AG09319 (cell line): ENCODE measurements around the gene EBF3.

Experiments
- DNase-seq: peaks from one replicate; pipeline ENCODE4 v3.0.0-alpha.2; 2010; ENCODE audit warnings: low read depth; ENCODE audit errors: extremely low read depth
- CTCF ChIP-seq: IDR thresholded peaks from 2 replicates; pipeline ENCODE4 v1.5.1; 2011; ENCODE audit warnings: low read depth, mild to moderate bottlenecking, inconsistent platforms, low read length, moderate library complexity

The EBF3 gene

DNA sequence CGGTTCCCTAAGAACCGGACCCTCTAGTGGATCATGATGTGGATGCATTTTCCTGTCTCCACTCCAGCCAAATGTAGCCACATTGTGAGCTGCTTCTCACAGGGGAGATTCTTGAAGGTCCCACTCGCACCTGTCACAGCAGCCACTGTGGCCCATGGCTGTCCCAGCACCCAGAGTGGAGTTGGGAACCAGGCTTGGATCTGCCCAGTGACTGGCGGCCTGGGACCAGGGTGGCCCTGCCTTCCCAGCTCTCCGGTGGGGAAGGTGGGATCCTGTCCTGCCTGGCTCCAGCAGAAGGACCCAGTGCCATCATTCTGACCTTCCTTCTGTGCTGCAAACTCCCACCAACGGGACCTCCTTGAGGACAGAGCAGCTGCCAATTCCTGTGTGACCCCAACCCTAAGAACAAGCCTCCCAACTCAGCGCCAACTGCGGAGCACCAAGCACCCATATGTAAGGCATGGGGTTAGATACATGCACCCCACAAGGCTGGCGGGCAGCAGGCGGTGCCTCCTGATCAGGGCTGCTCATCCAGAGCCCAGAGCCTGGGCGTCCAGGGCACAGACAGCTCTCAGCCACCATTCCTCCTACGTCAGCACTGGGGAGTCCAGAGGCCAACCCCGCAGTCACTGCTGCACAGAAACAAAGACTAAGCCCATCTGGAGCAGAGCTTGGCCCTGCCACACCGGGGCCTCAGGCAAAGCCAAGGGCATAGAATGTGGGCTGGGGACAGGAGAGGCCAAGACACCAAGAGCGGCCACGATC lies 28.8 kb downstream of the EBF3 start:
- DNase-seq = no peak
- no peak for TF ChIP-seq CTCF

- DNase-seq = no peak
- no peak for TF ChIP-seq CTCF
These were observed 29.7 kb downstream of the EBF3 start for GRCh38 chr10:129934196-129934925.

DNA sequence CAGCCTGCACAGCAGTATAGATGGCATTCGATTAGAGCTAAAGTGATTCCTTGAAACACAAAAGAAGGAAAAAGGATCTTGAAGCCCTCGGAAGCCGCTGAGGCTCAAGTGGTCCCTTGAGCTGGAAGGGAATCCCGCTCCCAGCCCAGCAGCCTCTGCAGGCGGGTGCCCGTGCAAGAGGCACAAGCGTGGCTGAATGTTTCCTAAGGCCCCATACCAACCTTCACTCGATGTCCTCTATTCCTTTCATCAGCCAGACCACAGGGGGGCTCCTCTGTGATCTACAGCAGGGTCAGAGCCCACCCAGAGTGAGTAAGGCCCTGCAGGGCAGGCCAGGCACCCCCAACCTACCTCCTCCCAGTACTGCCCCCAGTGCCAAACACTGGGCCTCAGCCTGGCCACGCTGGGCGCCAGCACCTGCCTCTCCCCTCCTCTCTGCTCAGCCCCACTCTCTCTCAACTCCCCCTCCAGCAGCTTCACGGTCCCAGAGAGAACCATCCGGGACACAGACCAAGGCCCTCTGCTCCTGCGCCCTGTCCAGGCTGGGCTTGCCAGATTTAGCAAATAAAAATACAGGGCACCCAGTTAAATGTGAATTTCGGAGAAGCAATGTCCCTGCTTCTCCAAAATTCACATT lies 30.5 kb downstream of the EBF3 start:
- DNase-seq = no peak
- no peak for TF ChIP-seq CTCF

DNA sequence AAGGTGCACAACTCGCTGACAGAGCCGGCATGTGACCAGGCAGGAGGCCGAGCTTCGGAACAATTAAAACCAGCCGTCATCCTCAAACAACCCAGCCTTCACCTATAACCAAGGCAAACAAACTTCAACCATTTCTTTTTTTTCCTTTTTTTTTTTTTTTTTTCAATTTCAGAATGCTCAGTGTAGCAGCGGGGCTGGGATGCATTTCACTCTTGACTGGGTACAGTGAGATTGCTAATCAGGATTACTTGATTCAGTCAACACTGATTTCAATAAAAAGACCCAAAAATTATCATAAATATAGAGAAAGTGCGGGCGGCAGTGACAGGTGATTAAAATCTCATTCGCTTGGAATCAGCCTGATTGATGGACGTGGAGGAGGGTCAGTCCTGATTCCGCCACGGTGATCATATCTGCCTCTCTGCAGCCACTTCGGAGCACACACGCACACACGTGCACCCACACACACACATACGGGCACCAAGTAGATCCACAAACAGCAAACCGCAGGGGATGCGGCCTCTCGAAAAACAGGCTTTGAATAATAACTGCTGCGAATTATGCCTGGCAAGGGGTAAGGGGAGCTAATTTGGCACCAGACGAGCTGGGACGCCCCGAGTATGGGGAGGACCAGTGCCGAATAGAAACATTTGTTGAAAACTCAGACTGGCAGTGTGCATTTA lies 31.2 kb downstream of the EBF3 start:
- no peak for DNase-seq
- TF ChIP-seq CTCF = no peak

- no peak for TF ChIP-seq CTCF
These were observed 31.9 kb downstream of the EBF3 start for GRCh38 chr10:129932182-129932581.

DNA sequence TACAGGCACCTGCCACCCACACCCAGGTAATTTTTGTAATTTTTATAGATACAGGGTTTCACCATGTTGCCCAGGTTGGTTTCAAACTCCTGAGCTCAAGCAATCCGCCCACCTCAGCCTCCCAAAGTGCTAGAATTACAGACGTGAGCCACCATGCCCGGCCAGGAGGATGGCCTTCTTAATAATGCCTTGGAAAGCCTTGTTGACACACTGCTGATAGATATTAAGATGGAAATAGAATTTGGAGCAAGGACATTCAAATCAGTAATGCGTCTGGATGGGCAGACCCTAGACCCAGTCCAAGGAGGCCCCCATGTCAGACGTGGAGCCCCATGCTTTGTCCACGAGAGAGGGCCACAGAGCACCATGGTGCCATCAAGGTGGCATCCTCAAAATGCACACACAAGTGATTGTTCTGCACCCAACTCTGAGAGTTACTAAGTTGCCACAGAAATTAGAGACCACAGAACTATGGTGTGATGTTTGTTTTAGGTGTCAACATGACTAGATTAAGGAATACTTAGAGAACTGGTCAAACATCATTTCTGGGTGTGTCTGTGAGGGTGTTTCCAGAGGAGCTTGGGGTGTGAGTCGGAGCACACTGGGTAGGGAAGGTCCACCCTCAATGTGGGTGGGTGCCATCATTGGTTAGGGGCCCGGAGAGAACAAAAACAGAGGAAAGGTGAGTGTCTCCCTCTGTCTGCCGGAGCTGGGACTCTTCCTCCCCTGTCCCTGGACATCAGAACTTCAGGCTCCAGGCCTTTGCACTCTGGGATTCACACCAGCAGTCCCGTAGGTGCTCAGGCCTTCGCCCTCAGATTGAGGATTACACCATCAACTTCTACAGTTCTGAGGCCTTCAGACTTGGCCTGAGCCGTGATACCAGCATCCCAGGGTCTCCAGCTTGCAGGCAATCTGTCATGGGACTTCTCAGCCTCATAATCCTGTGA lies 34.5 kb downstream of the EBF3 start:
- no peak for DNase-seq
- TF ChIP-seq CTCF = no peak; the same call in 1 of the 2 replicates

More at GRCh38 chr10:129932182-129932581, 31.9 kb downstream of the EBF3 start:
- no peak for DNase-seq
